AG04449 (cell line): ENCODE data around the gene ANKDD1A.

Experiments
- CTCF ChIA-PET: fragments of 350-600 bp; formaldehyde crosslinking; extraction: SDS; loops from one replicate; lab custom pipeline; 2021; ENCODE audit warnings: antibody characterized with exemption; lab: Yijun Ruan, JAX
- POLR2A ChIA-PET: fragments of 400-600, 350-600 bp; formaldehyde crosslinking; extraction: SDS; loops from one replicate; lab custom pipeline; 2020; ENCODE audit warnings: antibody characterized with exemption, inconsistent platforms; lab: Yijun Ruan, JAX
- DNase-seq: peaks from one replicate; pipeline ENCODE4 v3.0.0-alpha.2; 2010; ENCODE audit warnings: low read depth, low spot score
- H3K4me3 ChIP-seq: 2 replicates; pipeline ENCODE4 v1.5.1; 2011; ENCODE audit warnings: low read depth, mild to moderate bottlenecking, control low read depth, low read length
- CTCF ChIP-seq: IDR thresholded peaks from one replicate; pipeline ENCODE4 v1.5.1; 2011; ENCODE audit warnings: mild to moderate bottlenecking, moderate library complexity, low read length, control low read depth, inconsistent platforms; ENCODE audit not compliant: insufficient read depth; ENCODE audit errors: missing control alignments

Gene ANKDD1A

GRCh38 chr15:64997745-64998375, 86.2 kb downstream of the ANKDD1A start:
- DNase-seq = no peak
- TF ChIP-seq CTCF = no peak
- ChIA-PET POLR2A (interaction anchor here (0.7 kb wide), 1 partner anchor 835 kb away, joined by 3 read pairs; no protein-coding TSS in a partner anchor), CTCF (interaction anchor here (0.5 to 2.1 kb wide), 3 partner anchors 9 to 80 kb away, joined by 3 to 5 read pairs (median 3); no protein-coding TSS in a partner anchor)
- H3K4me3 ChIP-seq = no peak overlapping the region

GRCh38 chr15:65004993-65005392, 93.3 kb downstream of the ANKDD1A start:
- DNase-seq = no peak
- CTCF ChIA-PET = interaction anchor here (1.5 kb wide), 1 partner anchor 97 kb away, joined by 4 read pairs; no protein-coding TSS in a partner anchor
- TF ChIP-seq CTCF = no peak
- POLR2A ChIA-PET = no interaction called here
- H3K4me3 ChIP-seq = no peak overlapping the region

- no peak for TF ChIP-seq CTCF
- CTCF ChIA-PET = no interaction called here
- no peak overlapping the region for H3K4me3 ChIP-seq
- no peak for DNase-seq
- POLR2A ChIA-PET = no interaction called here
These were observed 95.2 kb downstream of the ANKDD1A start for GRCh38 chr15:65006876-65007275.
